Left ventricle myocardium inferior (tissue), 1 donor: ENCODE measurements around the gene SYT2. TPM values are rescaled to one million over a fixed set of nuclear protein-coding genes. Genes with fewer than 3 reads are reported as not detected.
"Not testable (repeated sequence)": the region's sequence is repeated elsewhere in the genome, so short reads cannot be mapped to it uniquely, and the experiment has no call there.

Source experiments
- DNase-seq: peaks from one replicate; pipeline ENCODE4 v3.0.0-alpha.2; 2020
- H3K27ac ChIP-seq: fragments of 200-600 bp; replicated peaks from 2 replicates; pipeline ENCODE4 v1.8.0; 2021
- H3K27me3 ChIP-seq: fragments of 200-600 bp; 2 replicates; pipeline ENCODE4 v1.8.0; 2021; ENCODE audit warnings: low read depth
- H3K36me3 ChIP-seq: fragments of 200-600 bp; 2 replicates; pipeline ENCODE4 v1.8.0; 2021
- H3K4me1 ChIP-seq: fragments of 200-600 bp; 2 replicates; pipeline ENCODE4 v1.8.0; 2021
- H3K4me3 ChIP-seq: fragments of 200-600 bp; 2 replicates; pipeline ENCODE4 v1.8.0; 2021; ENCODE audit warnings: mild to moderate bottlenecking, moderate library complexity
- H3K9me3 ChIP-seq: fragments of 200-600 bp; replicated peaks from 2 replicates; pipeline ENCODE4 v1.8.0; 2021
- intact Hi-C: fragments of 100-400 bp; cut with micrococcal nuclease; formaldehyde crosslinking; loops from one replicate; pipeline ENCODE4 v1.11.0; 2022
- total RNA-seq: library from RNA; stranded (reverse); fragmentation: NEBNext Ultra II Directional; extraction: Animal tissue kit (Norgen Biotek cat#: 25700); gene quantifications from one replicate; pipeline ENCODE4 v1.2.1, GENCODE V29; 2021
- donor health status: DM: no; HTN: yes; CAD: no; lungs with severe emphysema.

SYT2 gene
- total RNA-seq, 1 donor from 2014 or later = not detected

GRCh38 chr1:202542415-202542814, 167.8 kb downstream of the SYT2 start:
- H3K27me3 ChIP-seq, H3K36me3 ChIP-seq, DNase-seq, intact Hi-C loops, H3K9me3 ChIP-seq: not testable (repeated sequence)
- Histone ChIP-seq H3K4me1 (peaks cover 98% of the 10 kb centered on the region), H3K4me3 (peak overlapping the region; percentile 48), H3K27ac (peak overlapping the region; percentile 65)

- H3K4me1 ChIP-seq = peaks cover 95% of the 10 kb centered on the region
- H3K27ac ChIP-seq = peak overlapping the region; percentile 65
- DNase-seq, H3K36me3 ChIP-seq, intact Hi-C loops, H3K9me3 ChIP-seq, H3K27me3 ChIP-seq: not testable (repeated sequence)
- H3K4me3 ChIP-seq = peak overlapping the region; percentile 48
Measured at GRCh38 chr1:202540858-202541257, 169.4 kb downstream of the SYT2 start.

Other genes with a start within 250 kb of the SYT2 start
- gene KDM5B, start 98.0 kb upstream of the SYT2 start, total RNA-seq = 11.9 TPM
- gene PCAT6, start 100.5 kb upstream of the SYT2 start, total RNA-seq = 1.0 TPM
- gene RABIF, start 178.7 kb upstream of the SYT2 start, total RNA-seq = 5.4 TPM
- gene KLHL12, start 216.8 kb upstream of the SYT2 start, total RNA-seq = 22.7 TPM
- 87.0 TPM for gene ADIPOR1, start 247.9 kb upstream of the SYT2 start, total RNA-seq